GM12878 (cell line): ENCODE measurements around the gene CCNJ.

ENCODE experiments used
- HDGF ChIP-seq: fragments of 450-650 bp; IDR thresholded peaks from 2 replicates; pipeline ENCODE4 v1.6.1; 2016; ENCODE audit warnings: antibody characterized with exemption
- REST ChIP-seq: IDR thresholded peaks from 2 replicates; pipeline ENCODE4 v1.6.1; 2012; ENCODE audit warnings: mild to moderate bottlenecking, low read depth, low read length
- ZNF622 ChIP-seq: fragments of 450-650 bp; IDR thresholded peaks from 2 replicates; pipeline ENCODE4 v1.6.1; 2017; ENCODE audit warnings: mild to moderate bottlenecking, inconsistent platforms

DNA sequence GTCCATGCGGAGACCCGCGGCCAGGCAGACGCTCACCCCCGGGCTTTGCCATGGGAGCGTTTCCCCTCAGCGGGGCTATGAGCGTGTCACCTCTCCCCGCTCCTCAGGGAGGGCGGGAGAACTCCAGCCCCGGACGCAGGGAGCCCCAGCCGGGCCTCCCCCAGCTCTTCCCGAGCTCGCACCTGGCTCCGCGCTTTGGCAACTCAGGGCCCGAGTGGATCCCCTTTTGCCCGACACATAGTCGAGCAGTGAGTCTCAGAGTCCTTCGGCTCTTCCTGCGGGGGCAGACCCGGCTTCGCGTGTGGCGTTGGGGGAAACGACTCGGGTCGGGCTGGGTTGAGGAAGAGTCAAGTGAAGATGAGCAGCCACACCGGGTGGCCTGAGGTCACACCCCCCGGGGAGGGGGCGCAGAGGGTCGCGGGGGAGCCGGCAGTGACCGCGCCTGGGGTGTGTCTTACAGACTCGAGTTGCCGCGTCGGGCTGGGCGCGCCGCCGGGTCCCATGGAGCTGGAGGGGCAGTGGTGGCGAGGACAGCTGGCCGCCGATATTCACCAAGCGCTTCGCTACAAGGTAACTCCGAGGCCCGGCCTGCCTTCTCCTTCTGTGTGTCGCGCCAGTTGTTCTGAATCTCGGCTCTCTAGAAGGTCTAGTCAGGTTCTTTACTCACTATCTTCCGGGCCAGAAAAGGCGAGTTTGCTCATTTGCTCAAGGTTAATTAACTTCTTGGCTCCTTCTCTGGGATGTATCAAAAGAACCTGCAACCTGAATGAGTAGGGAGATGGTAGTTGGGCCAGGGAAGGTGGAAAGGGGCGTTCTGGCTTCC, 721 bp downstream of the CCNJ start:
- TF ChIP-seq REST (no peak), HDGF (no peak), ZNF622 (no peak)
